Colonic mucosa (tissue), 4 donors: ENCODE results near the gene SSRP1. TPM values are rescaled to one million over a fixed set of nuclear protein-coding genes. Genes with fewer than 3 reads are reported as not detected.
"Not testable (repeated sequence)": the region's sequence is repeated elsewhere in the genome, so short reads cannot be mapped to it uniquely, and the experiment has no call there.

Experiments
- DNase-seq: peaks from one replicate; pipeline ENCODE4 v3.0.0-alpha.2; 2020
- H3K27ac ChIP-seq: fragments of 200-600 bp; one replicate; pipeline ENCODE4 v1.8.0; 2021
- H3K27me3 ChIP-seq: fragments of 200-600 bp; one replicate; pipeline ENCODE4 v1.8.0; 2021
- H3K36me3 ChIP-seq: fragments of 200-600 bp; one replicate; pipeline ENCODE4 v1.8.0; 2021
- H3K4me1 ChIP-seq: fragments of 200-600 bp; one replicate; pipeline ENCODE4 v1.8.0; 2021; ENCODE audit warnings: mild to moderate bottlenecking
- H3K4me3 ChIP-seq: fragments of 200-600 bp; one replicate; pipeline ENCODE4 v1.8.0; 2021
- H3K9ac ChIP-seq, 2 donors: one replicate each; pipeline ENCODE4 v1.7.0; 2013; ENCODE audit warnings: control low read depth in 2 of 2, low read depth in 2 of 2, low read length in 2 of 2
- H3K9me3 ChIP-seq: fragments of 200-600 bp; one replicate; pipeline ENCODE4 v1.8.0; 2021
- intact Hi-C: fragments of 100-400 bp; cut with DNase I; formaldehyde crosslinking; loops from one replicate; pipeline ENCODE4 v1.14.1; 2022
- total RNA-seq, 2 donors: library from RNA; stranded (reverse); fragmentation: NEBNext Ultra II Directional in 1 of 2; extraction: Animal tissue kit (Norgen Biotek cat#: 25700) in 1 of 2; gene quantifications; one replicate each; pipeline ENCODE4 v1.2.1, GENCODE V29; 2021
- TF ChIP-seq, protein P1 (sequence below): fragments of 200-600 bp; IDR thresholded peaks from one replicate; pipeline ENCODE4 v1.8.0; 2022; ENCODE audit warnings: antibody characterized with exemption, mild to moderate bottlenecking
- donor health status: healthy.
- donor health status: DM: no; HTN: no; CAD: no.
- donor health status: DM: no; HTN: no; CAD: no.

SSRP1 gene
- total RNA-seq, 2 donors from 2014 or later = 72.7 to 162 TPM

DNA sequence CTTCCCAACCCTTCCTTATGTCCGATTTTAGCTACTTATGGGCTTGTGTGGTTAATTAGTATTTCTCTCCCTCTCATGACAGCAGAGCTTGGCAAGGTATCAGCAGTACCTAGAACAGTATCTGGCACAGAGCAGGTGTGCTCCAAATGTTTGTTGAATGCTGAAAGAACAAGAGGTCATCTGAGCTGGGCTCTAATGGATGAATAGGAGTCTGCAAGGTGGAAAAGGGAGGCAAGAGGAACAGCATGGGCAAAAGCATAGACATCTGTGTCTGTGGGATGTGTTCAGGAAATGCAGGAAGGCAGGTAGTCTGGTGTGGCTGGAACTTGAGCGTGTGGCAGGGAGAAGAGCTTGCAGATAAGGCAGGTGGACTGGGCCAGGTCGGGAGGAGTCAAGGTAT, 26.2 kb upstream of the SSRP1 start:
- H3K9me3 ChIP-seq = no peaks in the 10 kb centered on the region
- H3K27ac ChIP-seq = no peak overlapping the region
- no peaks in the 10 kb centered on the region for H3K4me1 ChIP-seq
- no peaks in the 10 kb centered on the region for H3K27me3 ChIP-seq
- intact Hi-C loops = no loop called here
- H3K4me3 ChIP-seq = no peak overlapping the region
- H3K36me3 ChIP-seq = no peaks in the 10 kb centered on the region
- TF ChIP-seq, protein P1, sequence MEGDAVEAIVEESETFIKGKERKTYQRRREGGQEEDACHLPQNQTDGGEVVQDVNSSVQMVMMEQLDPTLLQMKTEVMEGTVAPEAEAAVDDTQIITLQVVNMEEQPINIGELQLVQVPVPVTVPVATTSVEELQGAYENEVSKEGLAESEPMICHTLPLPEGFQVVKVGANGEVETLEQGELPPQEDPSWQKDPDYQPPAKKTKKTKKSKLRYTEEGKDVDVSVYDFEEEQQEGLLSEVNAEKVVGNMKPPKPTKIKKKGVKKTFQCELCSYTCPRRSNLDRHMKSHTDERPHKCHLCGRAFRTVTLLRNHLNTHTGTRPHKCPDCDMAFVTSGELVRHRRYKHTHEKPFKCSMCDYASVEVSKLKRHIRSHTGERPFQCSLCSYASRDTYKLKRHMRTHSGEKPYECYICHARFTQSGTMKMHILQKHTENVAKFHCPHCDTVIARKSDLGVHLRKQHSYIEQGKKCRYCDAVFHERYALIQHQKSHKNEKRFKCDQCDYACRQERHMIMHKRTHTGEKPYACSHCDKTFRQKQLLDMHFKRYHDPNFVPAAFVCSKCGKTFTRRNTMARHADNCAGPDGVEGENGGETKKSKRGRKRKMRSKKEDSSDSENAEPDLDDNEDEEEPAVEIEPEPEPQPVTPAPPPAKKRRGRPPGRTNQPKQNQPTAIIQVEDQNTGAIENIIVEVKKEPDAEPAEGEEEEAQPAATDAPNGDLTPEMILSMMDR = no peak
- no peak for DNase-seq
- H3K9ac ChIP-seq = no peak overlapping the region

DNA sequence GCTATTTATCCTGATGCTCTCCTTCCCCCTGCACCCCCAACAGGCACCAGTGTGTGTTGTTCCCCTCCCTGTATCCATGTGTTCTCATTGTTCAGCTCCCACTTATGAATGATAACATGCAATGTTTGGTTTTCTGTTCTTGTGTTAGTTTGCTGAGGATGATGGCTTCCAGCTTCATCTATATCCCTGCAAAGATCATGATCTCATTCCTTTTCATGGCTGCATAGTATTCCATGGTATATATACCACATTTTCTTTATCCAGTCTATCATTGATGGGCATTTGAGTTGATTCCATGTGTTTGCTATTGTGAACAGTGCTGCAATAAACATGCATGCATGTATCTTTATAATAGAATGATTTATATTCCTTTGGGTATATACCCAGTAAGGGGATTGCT, 25.7 kb upstream of the SSRP1 start:
- intact Hi-C loops = not testable (repeated sequence)

DNA sequence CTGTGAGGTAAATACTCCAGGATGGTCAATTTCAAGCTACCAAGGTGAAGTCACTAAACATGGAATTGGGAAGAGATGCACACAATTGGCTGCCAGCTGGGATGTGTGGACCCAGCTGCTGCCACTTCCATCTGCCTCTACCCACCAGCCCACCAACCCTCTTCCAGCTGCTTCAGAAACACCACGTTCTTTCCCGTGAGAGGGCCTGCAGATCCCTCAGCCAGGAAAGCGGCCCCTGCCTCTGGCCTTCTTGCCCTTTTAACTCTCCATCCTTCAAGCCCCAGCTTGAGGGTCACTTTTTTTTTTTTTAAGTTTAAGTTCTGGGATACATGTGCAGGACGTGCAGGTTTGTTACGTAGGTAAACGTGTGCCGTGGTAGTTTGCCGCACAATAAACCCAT, 25.3 kb upstream of the SSRP1 start:
- TF ChIP-seq, protein P1 = no peak
- Histone ChIP-seq H3K4me3 (no peak overlapping the region), H3K27me3 (no peaks in the 10 kb centered on the region), H3K9ac (no peak overlapping the region), H3K36me3 (no peaks in the 10 kb centered on the region), H3K27ac (no peak overlapping the region), H3K4me1 (no peaks in the 10 kb centered on the region), H3K9me3 (no peaks in the 10 kb centered on the region)
- intact Hi-C loops = no loop called here
- DNase-seq = no peak

More for the DNA sequence above, 25.7 kb upstream of the SSRP1 start:
- not testable (repeated sequence) for H3K27me3 ChIP-seq, H3K4me3 ChIP-seq, DNase-seq, H3K27ac ChIP-seq, H3K36me3 ChIP-seq, H3K4me1 ChIP-seq, H3K9ac ChIP-seq, H3K9me3 ChIP-seq

DNA sequence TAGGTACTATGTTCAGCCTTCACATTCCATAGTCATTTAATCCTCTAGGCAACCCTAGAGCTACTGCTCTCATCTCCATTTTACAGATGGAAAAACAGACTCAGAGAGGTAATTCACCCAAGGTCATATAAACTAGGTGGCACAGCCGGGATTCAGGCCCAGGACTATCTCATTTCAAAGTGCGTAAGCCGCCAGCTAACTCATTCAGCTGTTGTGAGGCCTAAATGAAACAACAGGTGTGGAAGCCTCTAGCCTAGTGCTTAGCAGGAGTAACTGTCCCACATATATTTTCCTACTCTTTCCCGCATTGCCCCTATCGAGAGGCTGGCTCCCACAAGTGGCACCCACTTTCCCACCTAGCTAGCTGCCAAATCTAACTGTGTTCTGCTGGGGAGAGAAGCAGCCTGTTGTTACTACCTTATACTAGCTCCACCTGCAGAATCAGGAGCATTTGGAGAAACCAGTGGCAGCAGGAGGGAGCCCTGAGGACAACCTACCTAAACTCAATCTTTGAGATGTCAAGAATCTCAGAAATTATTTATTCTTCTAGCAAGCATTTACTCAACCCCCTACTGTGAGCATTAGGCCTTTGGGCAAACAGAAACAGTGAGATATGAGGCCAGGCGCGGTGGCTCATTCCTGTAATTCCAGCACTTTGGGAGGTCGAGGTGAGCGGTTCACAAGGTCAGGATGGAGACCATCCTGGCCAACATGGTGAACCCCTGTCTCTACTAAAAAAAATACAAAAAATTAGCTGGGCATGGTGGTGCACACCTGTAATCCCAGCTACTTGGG, 24.4 kb upstream of the SSRP1 start:
- Histone ChIP-seq H3K4me1 (no peaks in the 10 kb centered on the region), H3K9ac (no peak overlapping the region), H3K27me3 (no peaks in the 10 kb centered on the region), H3K9me3 (no peaks in the 10 kb centered on the region), H3K36me3 (no peaks in the 10 kb centered on the region), H3K4me3 (no peak overlapping the region), H3K27ac (no peak overlapping the region)
- intact Hi-C loops = no loop called here
- DNase-seq = no peak
- TF ChIP-seq, protein P1 = no peak

DNA sequence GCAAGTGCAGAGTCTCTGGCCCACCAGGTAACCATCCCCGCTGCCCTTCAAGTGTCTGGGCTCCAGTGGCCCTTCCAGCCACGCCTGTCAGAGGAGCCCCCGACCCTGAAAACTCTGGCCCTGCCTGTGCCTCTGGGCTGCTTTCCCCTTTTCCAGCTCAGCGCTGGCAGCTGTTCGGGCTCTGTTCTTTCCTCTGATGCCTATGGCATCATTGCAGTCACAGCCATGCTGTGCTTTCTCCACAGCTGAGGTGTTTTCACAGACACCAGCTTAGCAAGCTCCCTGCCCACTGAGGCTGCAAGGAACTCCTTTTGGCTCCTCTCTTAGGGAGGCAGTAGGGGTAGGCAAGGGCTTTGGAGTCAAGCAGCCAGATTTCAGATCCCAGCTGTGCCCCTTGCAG, 23.7 kb upstream of the SSRP1 start:
- DNase-seq = no peak
- Histone ChIP-seq H3K4me1 (no peaks in the 10 kb centered on the region), H3K9me3 (no peaks in the 10 kb centered on the region), H3K36me3 (no peaks in the 10 kb centered on the region), H3K4me3 (no peak overlapping the region), H3K9ac (no peak overlapping the region), H3K27me3 (no peaks in the 10 kb centered on the region), H3K27ac (no peak overlapping the region)
- intact Hi-C loops = no loop called here
- TF ChIP-seq, protein P1 = no peak

DNA sequence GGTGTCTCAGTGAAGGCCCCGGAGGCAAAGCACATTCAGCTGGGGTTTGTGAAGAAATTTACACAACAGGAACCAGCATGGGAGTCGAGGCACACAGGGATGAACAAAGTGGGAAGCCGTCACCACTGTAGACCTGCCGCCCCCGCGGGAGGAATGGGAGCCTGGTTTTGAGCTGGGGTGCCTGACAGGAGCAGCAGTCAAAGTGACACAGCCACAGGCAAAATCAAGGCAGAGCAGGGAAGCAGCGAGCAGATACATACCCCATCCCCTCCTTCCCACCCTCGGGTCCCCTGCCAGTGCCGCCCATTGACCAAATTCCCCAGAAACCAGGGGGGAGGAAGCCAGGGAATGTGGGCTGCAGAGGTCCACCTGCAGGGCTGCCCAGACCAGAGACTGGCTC, 23.3 kb upstream of the SSRP1 start:
- H3K27ac ChIP-seq = no peak overlapping the region
- TF ChIP-seq, protein P1 = no peak
- DNase-seq = no peak
- intact Hi-C loops = no loop called here
- no peaks in the 10 kb centered on the region for H3K36me3 ChIP-seq
- H3K4me1 ChIP-seq = no peaks in the 10 kb centered on the region
- H3K9me3 ChIP-seq = no peaks in the 10 kb centered on the region
- no peak overlapping the region for H3K9ac ChIP-seq
- H3K4me3 ChIP-seq = no peak overlapping the region
- H3K27me3 ChIP-seq = no peaks in the 10 kb centered on the region
